MM.1S (cell line): ENCODE measurements around the gene THRB.

Experiments
- CTCF ChIP-seq: fragments of 300-600 bp; sonication (generic); IDR thresholded peaks from 2 replicates; pipeline ENCODE4 v1.5.1; 2016; ENCODE audit warnings: antibody characterized with exemption, low read length, mixed read lengths
- EZH2 ChIP-seq: fragments of 300-600 bp; sonication (generic); optimal IDR thresholded peaks from 2 replicates; pipeline ENCODE3; 2017; ENCODE audit warnings: low read depth, mild to moderate bottlenecking, antibody characterized with exemption, low read length, mixed read lengths
- EZH2phosphoT487 ChIP-seq: fragments of 300-600 bp; sonication (generic); IDR thresholded peaks from 2 replicates; pipeline ENCODE4 v1.6.1; 2018; ENCODE audit warnings: antibody characterized with exemption, low read length

- TF ChIP-seq CTCF (no peak), EZH2 (no peak), EZH2phosphoT487 (no peak)
These were observed 131.4 kb downstream of the THRB start for GRCh38 chr3:24363242-24363641.
